NCI-H187 treated with DMSO at 0.1 percent for 48 hours (cell line): Measurements from ENCODE around the gene RASSF5.

Experiments used
- DNase-seq: peaks from one replicate; lab custom pipeline; 2025; lab: John Stamatoyannopoulos, UW

The RASSF5 gene

DNA sequence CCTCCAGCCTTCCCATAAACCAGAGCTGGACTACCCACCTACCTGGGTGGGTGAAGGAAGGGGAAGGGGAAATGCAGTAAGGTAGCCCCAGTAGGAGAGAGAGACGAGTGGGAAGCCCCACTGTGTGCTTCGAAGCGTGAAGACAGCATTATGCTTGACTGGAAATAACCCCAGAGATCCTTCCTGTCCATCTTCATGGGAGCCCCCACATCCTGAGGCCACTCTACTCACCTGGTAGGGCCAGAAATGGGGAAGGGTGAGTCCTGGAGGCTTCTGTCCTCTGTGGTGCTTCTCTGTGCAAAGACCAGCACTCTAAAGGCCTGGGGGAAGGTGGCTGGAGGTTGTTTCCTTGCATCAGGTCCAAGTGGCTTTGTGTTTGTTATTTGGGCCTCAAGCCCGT, 10.0 kb upstream of the RASSF5 start:
- DNase-seq: no peak

DNA sequence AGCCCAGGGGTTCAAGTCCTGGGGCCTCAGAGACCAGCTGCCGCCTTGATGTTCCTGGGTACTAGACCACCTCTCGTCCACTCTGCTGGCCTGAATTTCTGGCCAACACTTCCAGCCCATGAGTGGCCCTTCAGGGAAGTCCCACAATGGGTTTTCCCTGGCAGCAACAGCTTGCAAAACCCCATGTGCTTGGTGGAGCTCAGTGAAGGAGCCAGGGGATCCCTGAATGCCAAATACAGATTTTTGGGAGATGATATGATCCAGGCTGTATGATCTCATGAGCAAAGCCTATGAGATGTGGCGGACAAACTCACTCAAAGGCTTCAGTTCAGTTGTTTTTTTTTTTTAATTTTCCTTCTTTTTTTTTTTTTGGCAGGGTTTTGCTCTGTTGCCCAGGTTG, 9.6 kb upstream of the RASSF5 start:
- no peak for DNase-seq

- DNase-seq: no peak
These were observed 8.6 kb upstream of the RASSF5 start for GRCh38 chr1:206498685-206499084.

DNA sequence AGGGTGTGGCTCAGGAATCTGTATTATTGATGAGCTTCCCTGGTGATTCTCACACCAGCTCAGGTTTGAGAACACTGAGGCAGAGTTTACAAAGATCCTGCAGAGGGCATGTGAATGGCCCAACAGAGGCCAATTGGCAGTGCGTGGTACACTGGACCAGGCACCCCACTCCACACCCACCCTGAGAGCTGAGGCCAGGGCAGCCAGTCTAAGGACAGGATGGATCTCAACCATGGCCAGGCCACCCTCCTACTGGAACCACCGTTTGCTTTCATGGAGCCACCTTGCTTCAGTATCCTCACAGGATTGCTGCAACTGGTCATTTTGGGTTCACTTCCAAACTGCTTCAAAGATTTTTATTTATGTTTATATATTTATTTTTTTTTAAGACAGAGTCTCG, 7.3 kb upstream of the RASSF5 start:
- DNase-seq: no peak

DNA sequence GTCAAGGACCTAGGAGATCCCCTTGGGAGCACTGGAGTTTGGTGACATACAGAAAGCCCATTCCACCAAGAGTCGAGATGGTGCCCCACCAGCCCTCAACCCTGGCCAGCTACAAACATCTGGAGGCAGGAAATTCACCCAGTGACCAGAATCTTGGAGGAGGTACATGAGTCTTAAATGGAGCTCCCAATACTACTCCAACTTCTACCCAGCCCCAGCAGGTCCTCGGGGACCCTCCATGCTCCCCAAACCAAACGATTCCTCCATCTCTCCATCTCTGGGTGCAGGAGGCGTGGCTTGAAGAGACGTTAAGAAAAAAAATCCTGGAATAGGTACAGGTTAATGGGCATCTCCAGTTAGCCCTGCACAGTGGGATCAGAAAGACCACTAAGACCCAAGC, 5.5 kb upstream of the RASSF5 start:
- no peak for DNase-seq

GRCh38 chr1:206502403-206502802, 4.9 kb upstream of the RASSF5 start:
- no peak for DNase-seq

DNA sequence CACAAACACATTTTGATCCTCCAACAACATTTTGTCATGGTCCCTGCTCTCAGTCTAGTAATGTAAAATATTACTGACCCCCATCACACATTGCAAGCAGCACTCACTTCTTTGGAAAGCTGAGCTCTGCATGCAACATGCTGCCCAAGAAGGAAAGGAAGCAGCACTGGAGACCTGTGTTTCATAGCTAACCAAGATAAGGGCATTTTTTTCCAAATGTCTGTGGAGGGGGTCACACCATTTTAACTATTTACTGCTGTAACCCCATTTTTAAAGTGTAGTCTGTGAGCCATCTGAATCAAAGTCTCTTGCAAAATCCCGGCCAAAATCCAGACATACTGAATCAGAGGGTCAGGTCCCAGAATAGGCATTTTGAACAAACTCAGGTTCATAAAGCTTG, 4.5 kb upstream of the RASSF5 start:
- DNase-seq: no peak

DNA sequence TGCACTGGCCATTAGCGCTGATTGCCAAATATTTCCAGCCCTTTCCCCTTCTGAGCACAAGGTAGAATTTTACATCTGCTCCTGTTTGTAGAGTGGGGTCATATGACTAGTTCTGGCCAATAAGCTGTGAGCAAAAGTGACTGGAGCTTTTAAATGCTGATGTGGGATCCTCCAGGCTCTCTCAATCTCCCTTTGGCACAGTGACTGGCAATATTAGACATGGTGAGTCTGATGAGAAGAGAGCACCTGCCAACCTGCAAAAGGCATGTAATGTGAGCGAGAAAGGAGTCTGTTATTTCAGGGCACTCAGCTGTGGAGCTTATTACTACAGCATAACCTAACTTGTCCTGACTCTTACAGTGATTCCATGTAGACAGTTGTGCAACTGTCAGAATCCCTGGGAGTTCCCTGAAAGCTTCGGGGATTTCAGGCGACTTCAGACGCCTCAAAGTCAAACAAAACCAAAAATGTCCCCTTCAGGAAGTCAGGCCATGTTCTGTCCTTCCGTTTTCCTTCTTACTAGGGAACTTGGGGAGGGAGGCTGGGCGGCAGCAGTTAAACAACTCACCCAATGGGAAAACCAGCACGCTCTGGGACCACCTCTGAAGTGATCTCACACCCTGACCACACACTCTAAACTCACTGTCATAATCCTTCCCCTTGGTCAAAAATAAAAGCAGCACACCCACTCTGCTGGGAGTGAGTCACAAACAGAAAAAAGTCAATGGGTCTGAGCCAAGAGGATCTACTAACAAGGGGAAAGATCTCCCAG, 3.6 kb upstream of the RASSF5 start:
- no peak for DNase-seq

DNA sequence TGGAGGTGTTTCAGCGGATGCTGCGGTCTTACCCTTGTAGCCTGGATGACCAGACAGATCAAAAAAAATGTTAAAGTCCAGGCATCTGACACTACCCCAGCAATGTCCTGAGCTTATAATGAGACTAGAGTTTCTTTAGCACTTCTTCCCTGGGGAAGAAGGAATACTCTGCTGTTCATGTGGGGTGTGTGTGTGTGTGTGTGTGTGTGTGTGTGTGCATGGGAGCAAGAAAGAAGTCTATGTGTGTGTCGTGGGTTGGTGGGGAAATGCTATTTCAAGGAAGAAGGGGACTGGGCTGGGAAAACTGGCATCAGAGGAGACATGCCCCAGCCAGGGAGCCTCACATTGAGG, 3.0 kb upstream of the RASSF5 start:
- no peak for DNase-seq

GRCh38 chr1:206505702-206506355, 1.5 kb upstream of the RASSF5 start:
- DNase-seq: no peak

DNA sequence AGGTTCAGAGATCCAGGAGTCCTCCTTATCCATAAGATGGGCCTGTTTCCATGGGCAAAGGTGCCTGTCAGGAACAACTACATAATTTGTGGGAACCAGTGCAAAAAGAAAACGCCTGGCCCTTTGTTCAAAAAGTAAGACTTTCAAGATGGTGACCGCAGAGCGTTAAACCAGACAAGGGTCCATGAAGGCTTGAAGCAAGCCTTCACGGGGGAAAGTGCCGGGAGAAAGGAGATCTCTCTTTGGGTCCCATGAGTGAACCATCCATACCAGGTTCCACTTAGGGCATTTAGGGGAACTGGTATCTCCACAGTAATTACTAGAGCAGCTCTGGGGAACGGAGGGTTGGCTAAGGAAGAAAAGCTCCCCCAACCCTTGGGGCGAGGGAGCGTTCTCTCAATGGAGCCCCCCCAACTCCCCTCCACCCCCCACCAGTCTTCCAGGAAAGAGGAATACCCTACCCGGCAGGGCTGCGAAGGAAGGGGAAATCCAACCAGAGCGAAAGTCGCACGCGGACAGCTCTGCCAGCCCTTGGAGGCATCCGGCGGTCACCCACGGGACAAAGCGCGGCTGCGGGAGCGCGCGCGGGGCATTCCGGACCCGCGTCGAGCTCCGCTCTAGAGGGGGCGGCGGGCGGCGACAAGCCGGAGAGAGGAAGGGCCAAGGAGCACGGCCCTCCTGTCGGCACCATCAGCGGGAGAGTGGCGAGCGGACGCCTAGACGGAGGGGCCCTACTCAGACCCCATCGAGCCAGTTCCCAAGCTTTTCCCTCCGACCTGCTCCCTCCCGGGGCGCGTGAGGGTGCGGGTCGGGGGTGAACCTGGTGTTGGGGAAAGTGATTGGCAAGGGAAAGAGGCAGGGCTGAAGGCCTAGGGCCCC, 687 bp upstream of the RASSF5 start:
- DNase-seq: no peak

DNA sequence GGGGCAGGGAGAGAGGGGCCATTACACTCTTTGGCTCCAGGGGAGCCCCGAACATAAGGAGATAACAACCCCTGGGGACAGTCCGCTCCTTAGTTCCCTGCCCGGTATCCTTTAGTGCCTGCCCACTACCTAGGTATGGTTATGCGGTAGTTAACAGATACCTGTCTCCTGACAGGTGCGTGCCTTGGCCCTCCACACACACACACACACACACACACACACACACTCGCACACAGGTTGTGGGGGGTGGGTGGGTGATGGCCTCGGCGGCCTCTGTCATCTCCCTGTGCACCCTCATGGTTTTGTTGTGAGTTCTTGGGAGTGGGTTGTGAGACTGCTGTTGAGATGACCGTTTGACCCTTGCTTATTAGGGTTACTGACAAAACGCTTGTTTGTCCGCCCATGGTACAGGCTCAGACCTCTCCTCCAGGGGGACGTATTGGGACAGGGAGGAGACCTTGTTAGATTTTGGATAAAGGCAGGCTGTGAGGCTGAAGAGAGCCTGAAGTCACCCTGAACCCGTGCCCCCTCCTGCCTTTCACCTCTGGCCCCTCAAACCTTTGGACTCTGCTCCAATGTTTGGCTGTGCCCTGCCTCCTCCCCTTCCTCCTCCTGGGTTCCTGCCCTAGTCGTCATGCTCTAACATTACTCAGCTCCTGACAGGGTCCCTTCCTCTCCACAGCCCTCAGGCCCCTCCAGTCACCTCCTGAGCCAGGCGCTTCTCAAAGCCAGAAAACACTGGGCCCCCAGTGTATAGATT, 979 bp downstream of the RASSF5 start:
- DNase-seq: no peak

GRCh38 chr1:206508956-206509355, 1.6 kb downstream of the RASSF5 start:
- no peak for DNase-seq

DNA sequence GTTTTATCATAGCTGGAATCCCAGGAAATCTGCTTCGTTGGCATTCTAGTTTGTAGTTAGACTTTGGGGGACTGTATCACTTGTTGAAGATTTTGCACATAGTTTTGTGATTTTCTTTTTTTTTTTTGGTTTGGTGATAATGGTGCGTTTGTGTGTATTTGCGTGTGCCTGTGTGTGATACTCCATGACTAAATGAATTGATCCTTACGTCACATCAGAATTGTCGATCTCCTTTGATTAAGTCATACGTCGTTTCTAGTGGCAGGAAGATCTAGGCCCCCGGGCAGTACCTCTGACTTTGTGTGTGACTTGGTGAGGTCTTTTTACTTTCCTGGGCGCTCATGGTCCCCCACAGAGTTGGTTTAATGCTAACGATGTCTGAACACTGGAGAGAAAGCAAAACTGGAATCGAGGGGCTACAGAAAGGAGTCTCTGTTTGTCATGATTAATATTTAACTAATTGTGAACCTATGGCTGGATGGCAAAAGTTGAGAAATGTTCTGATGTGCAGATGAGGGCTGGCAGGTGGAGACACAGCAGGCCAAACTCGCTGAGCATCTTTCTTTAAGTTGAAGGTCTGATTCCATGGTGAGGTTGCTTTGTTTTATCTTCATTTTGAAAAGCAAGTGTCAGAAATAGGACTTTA, 2.4 kb downstream of the RASSF5 start:
- no peak for DNase-seq

DNA sequence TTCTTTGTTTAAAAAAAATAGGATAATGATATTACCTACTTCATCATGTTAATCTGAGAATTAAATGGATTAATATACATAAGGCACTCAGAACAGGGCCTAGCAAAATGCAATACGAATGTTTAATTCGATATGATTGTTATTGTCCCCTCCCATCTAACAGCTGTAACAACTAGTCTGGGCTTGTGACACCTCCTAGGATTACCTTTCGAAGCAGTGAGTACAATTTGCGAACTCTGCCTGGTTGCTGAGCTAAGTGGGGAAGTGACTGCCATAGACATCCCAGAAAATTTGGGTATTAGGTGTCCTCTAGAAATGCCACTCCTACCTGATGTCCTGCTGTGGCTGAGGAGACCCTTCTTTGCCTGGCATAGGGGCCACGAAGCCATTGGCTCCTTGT, 3.0 kb downstream of the RASSF5 start:
- no peak for DNase-seq

- no peak for DNase-seq
These were observed 4.2 kb downstream of the RASSF5 start for GRCh38 chr1:206511362-206512057.

GRCh38 chr1:206512058-206512850, 4.9 kb downstream of the RASSF5 start:
- DNase-seq: no peak

- DNase-seq: no peak
These were observed 5.5 kb downstream of the RASSF5 start for GRCh38 chr1:206512851-206513180.

GRCh38 chr1:206513312-206514111, 6.2 kb downstream of the RASSF5 start:
- DNase-seq: no peak
